Stimulated activated CD4-positive, alpha-beta T cell treated with anti-CD3 and anti-CD28 coated beads, Interleukin-12 subunit alpha, Interleukin-12 subunit beta, amount 100 ng/mL, for 24 hours (primary cell): Measurements from ENCODE around the gene KRTAP12-2.

Experiments
- DNase-seq, 2 experiments: peaks; one replicate each; pipeline ENCODE4 v3.0.0-alpha.2; 2020; ENCODE audit warnings: low read depth in 2 of 2

KRTAP12-2 gene

GRCh38 chr21:44666401-44667320 lies at the start of gene KRTAP12-2:
KRTAP12-2 (minus strand) TSS chr21:44666927; CDS start chr21:44666886, 41 bp downstream.
- no peak for DNase-seq

DNA sequence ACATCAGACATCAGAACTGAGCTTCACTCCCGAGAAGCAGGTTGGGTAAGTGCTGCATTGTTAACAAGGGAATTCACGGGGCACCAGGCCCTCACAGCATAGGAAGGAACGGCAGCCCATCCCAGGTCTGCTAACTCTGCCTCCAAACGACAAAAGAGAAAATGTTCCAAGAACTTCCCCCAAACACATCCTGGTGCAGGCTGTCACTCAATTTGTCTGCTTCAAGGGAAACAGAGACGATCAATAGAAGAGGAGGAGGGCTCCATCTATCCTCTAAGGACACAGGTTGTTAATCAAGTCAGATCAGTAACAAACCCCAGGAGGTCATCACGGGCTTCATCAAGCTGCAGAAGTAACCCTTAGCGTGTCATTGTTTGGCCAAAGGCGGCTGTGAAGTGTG lies 48.2 kb upstream of the KRTAP12-2 start:
- DNase-seq: no peak

- DNase-seq: no peak
Observed at GRCh38 chr21:44713846-44714245, 47.1 kb upstream of the KRTAP12-2 start.

DNA sequence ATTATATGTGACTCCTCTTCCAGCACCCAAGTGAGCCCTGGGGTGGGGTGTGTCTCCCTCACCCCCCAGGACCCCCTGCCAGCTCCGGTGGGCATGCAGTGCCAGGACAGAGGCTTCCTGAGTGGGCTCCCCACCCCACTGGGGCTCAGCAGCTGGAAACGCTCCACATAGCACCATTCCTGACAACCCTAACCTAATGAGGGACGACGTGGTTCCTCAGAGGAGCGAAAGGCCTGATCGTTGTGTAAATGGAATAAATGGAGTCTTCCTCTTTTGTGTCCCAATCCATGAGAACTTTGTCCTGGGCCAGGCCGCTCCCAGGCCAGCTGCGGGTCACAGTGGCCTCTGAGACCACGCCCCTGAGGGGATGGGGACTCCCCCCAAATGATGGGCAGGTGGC lies 46.4 kb upstream of the KRTAP12-2 start:
- DNase-seq: no peak

DNA sequence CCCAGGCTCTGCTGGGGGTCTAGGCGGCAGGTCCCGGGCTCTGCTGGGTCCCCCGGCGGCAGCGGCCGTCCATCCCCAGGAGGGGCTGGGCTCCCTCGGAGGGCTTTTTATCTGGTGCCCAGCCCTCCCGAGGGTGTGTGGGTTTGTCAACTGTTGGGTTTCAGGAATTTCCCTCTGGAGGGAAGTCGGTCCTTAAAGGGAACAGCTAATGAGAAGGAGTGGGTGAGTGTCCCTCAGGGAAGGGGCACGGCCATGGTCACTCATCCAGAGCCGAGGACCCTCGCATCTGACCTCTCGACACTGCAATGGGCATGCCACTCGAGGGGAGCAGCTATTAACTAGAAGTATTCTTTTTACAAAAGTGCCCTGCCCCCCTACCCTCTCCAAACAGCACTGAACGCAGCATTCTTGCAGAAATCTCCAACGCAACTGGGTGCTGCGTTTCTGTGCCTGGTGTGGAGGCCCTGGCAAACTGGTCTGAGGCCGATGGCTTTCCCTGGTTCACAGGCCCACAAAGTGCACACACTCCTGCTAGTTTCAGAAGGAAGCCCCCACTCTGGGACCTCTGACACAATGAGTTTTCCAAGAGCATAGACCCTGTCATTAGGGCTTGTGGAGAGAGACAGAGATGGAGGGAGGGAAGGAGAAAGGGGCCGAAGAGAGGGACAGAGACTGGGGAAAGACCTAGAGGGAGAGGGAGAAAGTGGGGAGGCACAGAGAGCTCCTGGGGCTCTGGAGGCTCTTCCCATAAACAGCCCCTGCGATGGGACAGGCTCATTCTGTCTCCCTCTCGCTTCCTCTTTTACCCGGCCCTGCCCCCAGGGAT lies 45.7 kb upstream of the KRTAP12-2 start:
- DNase-seq: no peak

GRCh38 chr21:44711327-44712202 lies 44.8 kb upstream of the KRTAP12-2 start, which contains the start of gene TSPEAR:
TSPEAR (minus strand) TSS chr21:44711572; CDS start chr21:44711514, 58 bp downstream.
- no peak for DNase-seq

DNA sequence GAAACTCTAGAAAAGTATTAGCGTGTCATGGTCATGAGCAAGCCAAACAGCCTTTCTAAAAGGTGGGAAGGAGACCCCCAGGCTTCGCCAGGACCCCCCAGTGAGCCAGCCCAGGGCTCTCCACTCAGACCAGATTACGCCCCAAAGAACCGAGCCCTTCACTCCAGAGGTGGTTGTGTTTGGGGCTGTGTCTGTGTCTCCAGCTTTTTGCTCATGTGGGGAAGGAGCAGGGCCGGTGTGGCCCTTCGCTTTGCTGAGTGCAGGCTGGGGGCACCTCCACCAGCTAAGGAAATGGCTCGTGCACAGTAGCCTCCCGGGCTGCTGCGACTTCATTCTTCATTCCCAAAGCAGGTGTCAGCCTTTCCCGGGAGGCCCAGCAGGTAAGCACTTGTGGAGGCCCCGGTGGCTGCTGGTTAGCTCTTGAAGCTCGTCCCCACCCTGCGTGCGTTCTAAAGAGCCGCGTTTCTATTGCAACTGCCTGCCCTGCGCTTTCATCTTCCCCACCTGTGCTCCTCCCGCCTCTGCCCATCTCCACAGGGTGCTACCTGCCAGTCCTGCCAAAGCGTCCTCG lies 44.1 kb upstream of the KRTAP12-2 start:
- DNase-seq: no peak

GRCh38 chr21:44710294-44710665 lies 43.6 kb upstream of the KRTAP12-2 start:
- no peak for DNase-seq

GRCh38 chr21:44709426-44710293 lies 42.9 kb upstream of the KRTAP12-2 start:
- DNase-seq: no peak

- no peak for DNase-seq
Observed at GRCh38 chr21:44708866-44709425, 42.2 kb upstream of the KRTAP12-2 start.

- no peak for DNase-seq
Observed at GRCh38 chr21:44708213-44708865, 41.6 kb upstream of the KRTAP12-2 start.

GRCh38 chr21:44706706-44707581 lies 40.2 kb upstream of the KRTAP12-2 start:
- no peak for DNase-seq

- no peak for DNase-seq
Observed at GRCh38 chr21:44706026-44706705, 39.4 kb upstream of the KRTAP12-2 start.

GRCh38 chr21:44704636-44705001 lies 37.9 kb upstream of the KRTAP12-2 start:
- DNase-seq: no peak

GRCh38 chr21:44703731-44704635 lies 37.3 kb upstream of the KRTAP12-2 start:
- DNase-seq: no peak

DNA sequence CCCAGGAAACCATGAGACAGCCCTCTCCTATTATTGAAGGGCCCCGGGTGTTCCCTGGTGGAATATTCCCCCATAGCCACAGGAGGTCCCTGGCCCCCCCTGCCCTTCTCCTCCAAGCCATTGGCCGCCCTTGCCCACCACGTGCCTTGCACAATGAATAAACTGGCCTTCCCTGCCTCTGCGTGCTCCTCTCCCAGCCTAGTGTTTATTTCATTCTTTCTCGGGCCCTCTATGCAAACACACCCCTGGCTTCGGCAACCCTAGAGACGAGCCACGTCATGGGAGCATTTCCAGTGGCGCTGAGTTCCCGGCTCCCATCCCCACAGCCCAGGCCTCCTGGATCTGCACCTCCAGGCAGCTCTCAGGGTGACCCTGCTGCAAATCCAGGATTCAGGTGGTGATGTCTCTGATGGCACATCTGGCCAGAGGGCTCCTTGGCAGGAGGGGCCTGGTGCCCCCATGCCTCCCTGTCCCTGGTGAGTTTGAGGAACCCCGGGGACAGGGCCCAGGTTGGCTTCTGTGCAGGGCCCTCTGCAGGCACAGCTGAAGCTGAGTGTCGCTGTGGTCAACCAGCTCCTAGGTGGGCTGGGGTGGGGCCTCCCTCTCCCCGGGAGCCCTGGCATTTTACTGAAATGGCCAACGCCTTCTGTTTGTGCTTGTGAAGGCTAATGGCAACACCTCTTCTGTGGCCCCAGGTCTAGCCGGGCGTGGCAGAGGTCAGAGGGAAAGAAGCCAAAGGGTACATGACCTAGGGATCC lies 36.4 kb upstream of the KRTAP12-2 start:
- no peak for DNase-seq
